SKM-1 treated with dmso at 0.1 percent for 144 hours (cell line): ENCODE results near the gene NUBPL.
"Not testable (repeated sequence)": the region's sequence is repeated elsewhere in the genome, so short reads cannot be mapped to it uniquely, and the experiment has no call there.

ENCODE experiments used
- DNase-seq: peaks from one replicate; lab custom pipeline; 2025; ENCODE audit not compliant: unreplicated experiment; lab: John Stamatoyannopoulos, UW

NUBPL gene

GRCh38 chr14:31576949-31577348 is 15.7 kb downstream of the NUBPL start:
- no peak for DNase-seq

- no peak for DNase-seq
These were observed 17.1 kb downstream of the NUBPL start for GRCh38 chr14:31578266-31578665.

GRCh38 chr14:31578792-31579501 is 17.7 kb downstream of the NUBPL start:
- no peak for DNase-seq

DNA sequence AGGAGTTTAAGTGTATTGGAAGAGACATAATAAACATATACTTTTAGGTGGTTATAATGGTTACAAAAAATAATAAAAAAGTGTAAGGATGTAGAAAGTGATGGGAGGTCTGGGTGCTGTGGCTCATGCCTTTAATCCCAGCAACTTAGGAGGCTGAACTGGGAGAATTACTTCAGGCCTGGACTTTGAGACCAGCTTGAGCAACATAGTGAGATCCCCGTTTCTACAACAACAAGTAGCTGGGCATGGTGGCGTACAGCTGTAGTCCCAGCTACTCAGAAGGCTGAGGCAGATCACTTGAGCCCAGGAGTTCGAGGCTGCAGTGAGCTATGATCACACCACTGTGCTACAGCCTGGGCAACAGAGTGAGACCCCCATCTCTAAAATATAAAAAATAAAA is 19.0 kb downstream of the NUBPL start:
- DNase-seq = no peak

DNA sequence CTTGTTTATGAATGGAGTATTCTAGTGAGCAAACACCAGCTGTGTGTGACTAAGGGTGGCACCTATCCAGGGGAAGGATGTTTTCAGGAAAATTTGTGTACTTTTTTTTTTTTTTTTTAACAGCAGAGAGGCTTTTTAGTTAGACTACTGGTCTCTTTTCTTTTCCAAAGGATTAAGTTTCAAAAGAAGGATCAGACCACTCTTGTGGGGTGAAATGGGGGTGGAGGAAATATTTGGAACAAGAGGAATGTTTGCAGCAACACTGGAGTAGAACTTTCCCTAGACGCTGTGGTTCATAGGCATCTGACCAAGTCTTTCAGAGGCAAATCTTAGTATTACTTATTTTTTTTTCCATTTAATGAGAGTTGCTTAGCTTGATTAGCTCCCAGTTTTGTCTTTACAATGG is 21.1 kb downstream of the NUBPL start:
- DNase-seq = no peak

GRCh38 chr14:31582836-31583452 is 21.7 kb downstream of the NUBPL start:
- DNase-seq = no peak

DNA sequence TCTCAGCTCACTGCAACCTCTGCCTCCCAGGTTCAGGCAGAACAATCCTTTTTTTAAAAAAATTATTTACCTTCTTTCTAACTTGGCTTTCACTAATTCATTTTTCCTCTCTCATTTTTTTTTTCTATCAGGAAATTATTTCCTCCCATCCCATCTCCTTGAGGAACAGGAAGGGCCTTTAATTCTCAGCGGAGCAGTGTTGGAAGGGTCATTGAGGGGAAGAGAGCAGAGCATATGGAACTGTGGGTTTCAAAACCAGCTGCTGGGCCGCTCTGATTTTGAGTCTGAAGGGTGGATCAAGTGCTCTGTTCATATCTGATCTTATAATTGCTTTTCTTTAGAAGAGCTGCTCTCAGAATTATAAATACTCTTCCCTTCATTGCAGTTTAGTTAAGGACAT is 29.0 kb downstream of the NUBPL start:
- no peak for DNase-seq

GRCh38 chr14:31592122-31592521 is 30.9 kb downstream of the NUBPL start:
- no peak for DNase-seq

- DNase-seq = no peak
These were observed 31.4 kb downstream of the NUBPL start for GRCh38 chr14:31592631-31593030.

DNA sequence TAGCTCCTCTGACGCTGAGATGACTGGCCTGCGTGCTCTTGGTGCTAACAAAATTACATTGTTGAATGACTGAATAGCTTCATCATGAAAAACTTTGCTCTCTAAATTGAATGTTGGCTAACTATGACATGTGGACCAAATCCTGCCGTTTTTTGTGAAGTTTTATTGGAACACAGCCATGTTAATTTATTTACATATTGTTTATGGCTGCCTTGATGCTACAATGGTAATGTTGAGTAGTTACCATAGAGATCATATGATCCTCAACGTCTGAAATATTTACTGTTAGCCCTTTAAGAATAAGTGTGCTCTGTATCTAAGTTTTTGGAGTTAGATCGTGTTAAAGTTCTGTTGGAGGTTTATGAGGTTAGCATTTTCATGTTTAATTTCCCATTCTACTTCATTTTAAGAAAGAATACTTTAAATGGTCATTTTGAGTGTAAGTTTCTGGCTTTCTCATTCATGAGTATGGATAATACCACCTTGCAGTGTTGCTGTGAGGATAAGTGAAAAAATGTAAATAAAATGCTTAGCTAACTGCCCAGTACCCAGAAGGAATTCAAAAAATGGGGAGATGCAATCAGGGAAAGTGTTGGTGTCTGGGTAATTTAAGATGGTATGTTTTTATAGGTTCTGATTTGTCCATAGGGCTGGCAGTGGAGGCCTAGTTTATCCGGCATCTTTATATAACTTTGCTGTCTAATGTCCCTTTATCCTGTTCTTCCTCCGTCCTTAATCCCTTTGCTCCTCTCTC is 35.3 kb downstream of the NUBPL start:
- DNase-seq = no peak

DNA sequence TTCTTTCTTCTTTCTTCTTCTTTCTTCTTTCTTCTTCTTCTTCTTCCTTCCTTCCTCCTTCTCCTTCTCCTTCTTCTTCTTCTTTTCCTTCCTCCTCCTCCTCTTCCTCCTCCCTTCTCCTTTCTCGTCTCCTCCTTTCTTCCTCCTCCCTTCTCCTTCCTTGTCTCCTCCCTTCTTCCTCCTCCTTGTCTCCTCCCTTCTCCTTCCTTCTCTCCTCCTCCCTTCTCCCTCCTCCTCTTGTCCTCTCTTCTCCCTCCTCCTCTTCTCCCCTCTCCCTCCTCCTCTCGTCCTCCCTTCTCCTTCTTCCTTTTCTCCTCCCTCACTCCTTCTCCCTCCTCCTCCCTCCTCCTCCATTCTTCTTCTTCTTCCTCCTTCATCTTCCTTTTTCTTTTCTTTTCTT is 44.5 kb downstream of the NUBPL start:
- no peak for DNase-seq

- no peak for DNase-seq
These were observed 50.7 kb downstream of the NUBPL start for GRCh38 chr14:31611778-31612433.

DNA sequence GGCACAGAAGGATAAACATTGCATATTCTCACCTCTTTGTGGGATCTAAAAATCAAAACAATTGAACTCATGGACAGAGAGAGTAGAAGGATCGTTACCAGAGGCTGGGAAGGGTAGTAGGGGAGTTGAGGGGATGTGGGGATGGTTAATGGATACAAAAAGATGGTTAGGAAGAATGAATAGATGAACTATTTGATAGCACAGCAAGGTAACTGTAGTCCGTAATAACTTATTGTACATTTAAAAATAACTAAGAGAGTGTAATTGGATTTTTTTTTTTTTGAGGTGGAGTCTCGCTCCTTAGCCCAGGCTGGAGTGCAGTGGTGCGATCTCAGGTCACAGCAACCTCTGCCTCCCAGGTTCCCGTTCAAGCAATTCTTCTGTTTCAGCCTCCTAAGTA is 52.0 kb downstream of the NUBPL start:
- no peak for DNase-seq

DNA sequence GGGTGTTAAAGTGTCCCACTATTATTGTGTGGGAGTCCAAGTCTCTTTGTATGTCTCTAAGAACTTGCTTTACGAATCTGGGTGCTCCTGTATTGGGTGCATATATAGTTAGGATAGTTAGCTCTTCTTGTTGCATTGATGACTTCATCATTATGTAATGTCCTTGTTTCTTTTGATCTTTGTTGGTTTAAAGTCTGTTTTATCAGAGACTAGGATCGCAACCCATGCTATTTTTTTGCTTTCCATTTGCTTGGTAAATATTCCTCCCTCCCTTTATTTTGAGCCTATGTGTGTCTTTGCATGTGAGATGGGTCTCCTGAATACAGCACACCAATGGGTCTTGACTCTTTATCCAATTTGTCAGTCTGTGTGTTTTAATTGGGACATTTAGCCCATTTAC is 57.7 kb downstream of the NUBPL start:
- DNase-seq = not testable (repeated sequence)

GRCh38 chr14:31619440-31619839 is 58.2 kb downstream of the NUBPL start:
- no peak for DNase-seq

- DNase-seq = not testable (repeated sequence)
These were observed 59.7 kb downstream of the NUBPL start for GRCh38 chr14:31620898-31621297.

DNA sequence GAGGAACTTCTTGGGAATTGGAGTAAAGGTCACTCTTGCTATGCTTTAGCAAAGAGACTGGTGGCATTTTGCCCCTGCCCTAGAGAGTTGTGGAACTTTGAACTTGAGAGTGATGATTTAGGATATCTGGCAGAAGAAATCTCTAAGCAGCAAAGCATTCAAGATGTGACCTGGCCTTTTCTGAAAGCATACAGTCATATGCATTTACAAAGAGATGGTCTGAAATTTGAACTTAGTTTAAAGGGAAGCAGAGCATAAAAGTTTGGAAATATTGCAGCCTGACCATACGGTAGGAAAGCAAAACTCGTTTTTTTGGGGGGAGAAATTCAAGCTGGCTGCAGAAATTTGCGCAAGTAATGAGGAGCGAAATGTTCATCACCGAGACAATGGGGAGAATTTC is 60.9 kb downstream of the NUBPL start:
- DNase-seq = no peak

GRCh38 chr14:31652900-31653299 is 91.7 kb downstream of the NUBPL start:
- not testable (repeated sequence) for DNase-seq

GRCh38 chr14:31657917-31658316 is 96.7 kb downstream of the NUBPL start:
- DNase-seq = no peak

GRCh38 chr14:31659278-31659677 is 98.1 kb downstream of the NUBPL start:
- DNase-seq = no peak

DNA sequence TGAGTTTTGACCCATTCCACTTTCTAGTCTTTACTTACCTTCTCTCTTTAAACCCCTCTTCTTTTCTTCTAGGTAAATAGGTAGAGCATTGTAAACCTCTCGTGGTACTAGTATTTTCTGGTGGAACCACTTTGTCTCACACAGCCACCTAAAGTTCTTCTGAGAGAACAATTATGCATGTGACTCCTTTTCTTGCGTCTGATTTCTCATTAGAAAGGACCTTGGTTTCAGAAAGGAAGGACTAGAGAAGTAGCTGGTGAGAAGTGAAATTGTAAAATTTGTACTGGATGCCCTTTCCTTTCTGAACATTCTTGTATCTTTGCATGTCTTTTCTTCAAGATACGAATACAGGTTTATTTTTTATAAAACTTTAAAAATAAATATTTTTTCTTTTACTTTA is 99.0 kb downstream of the NUBPL start:
- no peak for DNase-seq

DNA sequence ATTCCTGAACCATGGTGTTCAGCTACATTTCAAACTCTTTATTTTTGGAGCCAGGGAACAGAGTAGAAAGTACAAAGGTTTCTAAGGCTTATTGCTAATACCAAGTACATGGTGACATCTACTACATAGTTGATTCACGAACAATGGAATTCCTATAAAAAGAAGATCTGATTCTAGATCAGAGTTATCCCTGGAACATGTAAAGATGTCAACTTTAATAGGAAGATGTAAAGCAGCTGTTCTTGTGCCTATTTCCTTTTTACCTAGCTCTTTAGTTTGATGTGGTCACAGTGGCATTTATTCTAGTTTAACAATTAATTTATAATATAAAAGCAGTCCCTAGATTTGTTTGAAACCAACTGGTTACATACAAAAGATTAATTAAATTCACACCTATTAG is 99.5 kb downstream of the NUBPL start:
- no peak for DNase-seq
